ENCODE measurements around the gene PLPP4. TPM values are rescaled to one million over a fixed set of nuclear protein-coding genes. Genes with fewer than 3 reads are reported as not detected.

Gene PLPP4
- total and polyA plus RNA-seq, 4 donors = 0.18 to 0.51 TPM; not detected in 2

DNA sequence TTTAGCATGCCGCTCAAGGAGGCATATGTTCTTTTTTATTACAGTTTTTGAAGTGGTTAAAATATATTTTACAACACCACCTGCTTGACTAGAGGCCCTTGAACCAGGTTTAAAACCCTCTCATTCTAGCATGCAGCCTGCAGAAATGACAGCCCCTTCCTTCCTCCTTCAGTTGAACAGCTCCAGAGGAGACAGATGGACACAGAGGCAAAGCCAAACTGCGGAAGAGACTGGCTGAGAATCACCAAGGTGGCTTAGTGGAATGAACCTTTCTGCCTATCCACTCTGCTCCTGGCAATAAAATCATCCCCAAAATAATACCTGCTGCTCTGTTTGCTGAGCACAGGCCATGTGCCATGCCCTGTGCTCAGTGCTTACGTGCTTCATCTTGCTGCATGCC lies 23.9 kb upstream of the PLPP4 start:
- no peak for ATAC-seq (ENCODE audit: insufficient read depth, low FRiP score)
- H3K27ac ChIP-seq (ENCODE audit: low read depth in 1 of 2, low read length in 1 of 2) = no peak overlapping the region
- WGBS, 2 donors = 43 to 63% methylated on average over 3 of the region's 3 CpGs

DNA sequence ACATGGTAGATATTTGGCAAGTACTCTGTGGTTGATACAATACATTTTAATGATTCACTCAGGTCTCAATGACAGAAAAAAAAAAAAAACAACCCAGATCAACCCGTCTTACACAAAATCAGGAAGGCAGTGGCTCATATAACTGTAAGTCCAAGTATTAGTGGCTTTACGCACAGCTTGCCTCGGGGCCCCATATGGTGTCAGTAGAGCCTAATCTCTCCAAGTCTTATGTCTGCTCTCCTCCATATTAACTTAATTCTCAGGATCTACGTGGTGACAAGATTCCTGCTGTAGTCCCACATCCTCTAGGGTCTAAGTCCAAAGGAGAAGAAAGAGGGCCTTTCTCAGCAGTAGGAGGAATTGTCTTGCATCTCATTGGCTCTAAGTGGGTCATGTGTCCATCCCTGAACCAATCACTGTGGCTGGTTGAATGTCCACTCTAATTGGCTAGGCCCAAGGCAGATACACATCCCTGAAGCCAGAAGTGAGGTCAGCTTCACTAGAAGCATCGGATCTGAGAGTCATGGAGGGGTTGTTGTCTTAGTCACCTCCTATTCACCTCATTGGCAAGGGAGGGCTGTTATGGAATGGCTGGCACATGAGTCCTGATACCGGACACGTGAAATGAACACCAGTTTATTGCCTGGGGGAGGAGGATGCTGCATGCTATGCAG lies 20.5 kb upstream of the PLPP4 start:
- H3K4me3 ChIP-seq = no peak overlapping the region
- no peaks in the 10 kb centered on the region for H3K36me3 ChIP-seq (ENCODE audit: control insufficient read depth in 4 of 4, insufficient read depth in 4 of 4, low read length in 4 of 4)
- no peaks in the 10 kb centered on the region for H3K4me1 ChIP-seq (ENCODE audit: control insufficient read depth in 5 of 5, insufficient read depth in 5 of 5, low read length in 5 of 5)
- H3K27me3 ChIP-seq (ENCODE audit: control insufficient read depth in 3 of 3, insufficient read depth in 3 of 3, low read length in 2 of 3) = peaks cover 0 to 5% (median 0%) of the 10 kb centered on the region in 3 donors
- ATAC-seq (ENCODE audit: insufficient read depth, low FRiP score) (no peak), DNase-seq (no peak)
- H3K9ac ChIP-seq (ENCODE audit: insufficient read depth in 1 of 2, low read length in 2 of 2) = no peak overlapping the region
- no peak overlapping the region for H3K27ac ChIP-seq (ENCODE audit: low read depth in 1 of 2, low read length in 1 of 2)
- TF ChIP-seq, protein P1, sequence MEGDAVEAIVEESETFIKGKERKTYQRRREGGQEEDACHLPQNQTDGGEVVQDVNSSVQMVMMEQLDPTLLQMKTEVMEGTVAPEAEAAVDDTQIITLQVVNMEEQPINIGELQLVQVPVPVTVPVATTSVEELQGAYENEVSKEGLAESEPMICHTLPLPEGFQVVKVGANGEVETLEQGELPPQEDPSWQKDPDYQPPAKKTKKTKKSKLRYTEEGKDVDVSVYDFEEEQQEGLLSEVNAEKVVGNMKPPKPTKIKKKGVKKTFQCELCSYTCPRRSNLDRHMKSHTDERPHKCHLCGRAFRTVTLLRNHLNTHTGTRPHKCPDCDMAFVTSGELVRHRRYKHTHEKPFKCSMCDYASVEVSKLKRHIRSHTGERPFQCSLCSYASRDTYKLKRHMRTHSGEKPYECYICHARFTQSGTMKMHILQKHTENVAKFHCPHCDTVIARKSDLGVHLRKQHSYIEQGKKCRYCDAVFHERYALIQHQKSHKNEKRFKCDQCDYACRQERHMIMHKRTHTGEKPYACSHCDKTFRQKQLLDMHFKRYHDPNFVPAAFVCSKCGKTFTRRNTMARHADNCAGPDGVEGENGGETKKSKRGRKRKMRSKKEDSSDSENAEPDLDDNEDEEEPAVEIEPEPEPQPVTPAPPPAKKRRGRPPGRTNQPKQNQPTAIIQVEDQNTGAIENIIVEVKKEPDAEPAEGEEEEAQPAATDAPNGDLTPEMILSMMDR (IDR thresholded peaks at IDR 0.05; ENCODE audit: control extremely low read depth, extremely low read depth) = no peak
- H3K9me3 ChIP-seq (ENCODE audit: control insufficient read depth in 4 of 4, insufficient read depth in 3 of 4, low read length in 3 of 4) = peaks cover 0 to 2% (median 0%) of the 10 kb centered on the region in 4 donors
- WGBS, 2 donors = 83 to 87% methylated on average over 7 of the region's 7 CpGs

More for the DNA sequence above, 23.9 kb upstream of the PLPP4 start:
- Histone ChIP-seq H3K9ac (ENCODE audit: insufficient read depth in 1 of 2, low read length in 2 of 2) (no peak overlapping the region), H3K27me3 (ENCODE audit: control insufficient read depth in 3 of 3, insufficient read depth in 3 of 3, low read length in 2 of 3) (peaks cover 0 to 5% (median 2%) of the 10 kb centered on the region in 3 donors), H3K4me1 (ENCODE audit: control insufficient read depth in 5 of 5, insufficient read depth in 5 of 5, low read length in 5 of 5) (no peaks in the 10 kb centered on the region), H3K4me3 (no peak overlapping the region), H3K36me3 (ENCODE audit: control insufficient read depth in 4 of 4, insufficient read depth in 4 of 4, low read length in 4 of 4) (no peaks in the 10 kb centered on the region), H3K9me3 (ENCODE audit: control insufficient read depth in 4 of 4, insufficient read depth in 3 of 4, low read length in 3 of 4) (no peaks in the 10 kb centered on the region)
- no peak for DNase-seq
- TF ChIP-seq, protein P1 (IDR thresholded peaks at IDR 0.05; ENCODE audit: control extremely low read depth, extremely low read depth) = no peak

DNA sequence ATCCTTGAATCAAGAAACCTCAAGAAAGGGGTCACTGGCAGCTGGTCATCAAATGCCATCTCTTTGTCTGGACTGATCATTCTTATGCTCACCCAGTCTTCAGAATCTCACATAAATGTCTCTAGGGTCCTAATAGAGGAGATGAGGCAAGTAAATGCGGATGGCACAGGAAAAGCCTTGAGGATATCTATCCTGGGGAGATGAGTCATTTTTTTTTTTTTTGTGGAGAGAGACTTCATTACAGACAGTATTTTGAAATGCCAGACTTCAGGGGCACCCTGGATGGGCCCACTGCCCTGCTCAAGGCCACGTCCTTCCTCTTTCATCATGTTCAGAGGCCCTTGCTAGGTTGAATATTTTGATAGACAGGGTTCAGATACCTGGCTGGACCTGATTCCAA lies 19.5 kb upstream of the PLPP4 start:
- ATAC-seq (ENCODE audit: insufficient read depth, low FRiP score) (no peak), DNase-seq (no peak)
- TF ChIP-seq, protein P1 (IDR thresholded peaks at IDR 0.05; ENCODE audit: control extremely low read depth, extremely low read depth) = no peak
- no peak overlapping the region for H3K27ac ChIP-seq (ENCODE audit: low read depth in 1 of 2, low read length in 1 of 2)
- H3K4me1 ChIP-seq (ENCODE audit: control insufficient read depth in 5 of 5, insufficient read depth in 5 of 5, low read length in 5 of 5) = no peaks in the 10 kb centered on the region
- no peak overlapping the region for H3K4me3 ChIP-seq
- peaks cover 0 to 5% (median 0%) of the 10 kb centered on the region in 3 donors for H3K27me3 ChIP-seq (ENCODE audit: control insufficient read depth in 3 of 3, insufficient read depth in 3 of 3, low read length in 2 of 3)
- peaks cover 0 to 2% (median 0%) of the 10 kb centered on the region in 4 donors for H3K9me3 ChIP-seq (ENCODE audit: control insufficient read depth in 4 of 4, insufficient read depth in 3 of 4, low read length in 3 of 4)
- WGBS, 2 donors = 76 to 82% methylated on average over 2 of the region's 2 CpGs
- H3K9ac ChIP-seq (ENCODE audit: insufficient read depth in 1 of 2, low read length in 2 of 2) = no peak overlapping the region
- H3K36me3 ChIP-seq (ENCODE audit: control insufficient read depth in 4 of 4, insufficient read depth in 4 of 4, low read length in 4 of 4) = no peaks in the 10 kb centered on the region
